GM23338 (cell line): ENCODE measurements around the gene P2RX4. TPM values are rescaled to one million over a fixed set of nuclear protein-coding genes. Genes with fewer than 3 reads are reported as not detected.

Experiments
- ATAC-seq: fragments of 200-7000 bp; cut with Tn5 transposase; 3 replicates; pipeline ENCODE4 v1.9.1; 2020
- DNase-seq: peaks from one replicate; pipeline ENCODE4 v3.0.0-alpha.2; 2015; ENCODE audit warnings: low spot score
- H2AFZ ChIP-seq: fragments of 200-600 bp; sonication (generic); 2 replicates; pipeline ENCODE4 v1.8.0; 2016; ENCODE audit warnings: antibody characterized with exemption, mild to moderate bottlenecking, moderate library complexity
- H3F3A ChIP-seq: fragments of 200-600 bp; sonication (generic); replicated peaks from 2 replicates; pipeline ENCODE4 v1.8.0; 2017; ENCODE audit warnings: antibody characterized with exemption, mixed run types, low read depth
- H3K27ac ChIP-seq: fragments of 200-600 bp; sonication (generic); 2 replicates; pipeline ENCODE4 v1.6.1; 2016; ENCODE audit warnings: low read depth
- H3K27me3 ChIP-seq: fragments of 200-600 bp; sonication (generic); 2 replicates; pipeline ENCODE4 v1.8.0; 2016; ENCODE audit warnings: mild to moderate bottlenecking, mixed run types, moderate library complexity; ENCODE audit not compliant: insufficient read depth
- H3K36me3 ChIP-seq: fragments of 200-600 bp; sonication (generic); 2 replicates; pipeline ENCODE4 v1.8.0; 2016; ENCODE audit warnings: mild to moderate bottlenecking; ENCODE audit not compliant: insufficient read depth
- H3K4me1 ChIP-seq: fragments of 200-600 bp; sonication (generic); 2 replicates; pipeline ENCODE4 v1.8.0; 2016; ENCODE audit warnings: mild to moderate bottlenecking, moderate library complexity; ENCODE audit not compliant: insufficient read depth
- H3K4me2 ChIP-seq: fragments of 200-600 bp; sonication (generic); 2 replicates; pipeline ENCODE4 v1.7.1; 2017; ENCODE audit warnings: mixed run types
- H3K4me3 ChIP-seq: fragments of 200-600 bp; sonication (generic); 2 replicates; pipeline ENCODE4 v1.6.1; 2016; ENCODE audit warnings: mixed run types
- H3K79me2 ChIP-seq: fragments of 200-600 bp; sonication (generic); replicated peaks from 2 replicates; pipeline ENCODE4 v1.8.0; 2017; ENCODE audit warnings: mild to moderate bottlenecking; ENCODE audit not compliant: insufficient read depth
- H3K9me2 ChIP-seq: fragments of 200-600 bp; sonication (generic); 2 replicates; pipeline ENCODE4 v1.8.0; 2017; ENCODE audit not compliant: insufficient read depth
- H4K20me1 ChIP-seq: fragments of 200-600 bp; sonication (generic); replicated peaks from 2 replicates; pipeline ENCODE4 v1.8.0; 2017; ENCODE audit warnings: mild to moderate bottlenecking; ENCODE audit not compliant: insufficient read depth
- H3K27ac Mint-ChIP-seq: 2 replicates; pipeline ENCODE4 v1.8.0; 2020; ENCODE audit warnings: inconsistent platforms, mild to moderate bottlenecking, moderate library complexity, mixed read lengths
- H3K27me3 Mint-ChIP-seq: 3 replicates; pipeline ENCODE4 v1.8.0; 2022; ENCODE audit warnings: low read depth, mild to moderate bottlenecking, moderate library complexity, mixed read lengths, inconsistent platforms; ENCODE audit not compliant: insufficient read depth, poor library complexity
- H3K36me3 Mint-ChIP-seq: 3 replicates; pipeline ENCODE4 v1.8.0; 2021; ENCODE audit warnings: low read depth, mild to moderate bottlenecking, inconsistent platforms, moderate library complexity, mixed read lengths
- H3K4me1 Mint-ChIP-seq: 3 replicates; pipeline ENCODE4 v1.8.0; 2020; ENCODE audit warnings: mild to moderate bottlenecking, inconsistent platforms, mixed read lengths
- H3K4me3 Mint-ChIP-seq: 3 replicates; pipeline ENCODE4 v1.8.0; 2021; ENCODE audit warnings: moderate library complexity, mild to moderate bottlenecking, inconsistent platforms, mixed read lengths
- H3K9me3 Mint-ChIP-seq: 3 replicates; pipeline ENCODE4 v1.8.0; 2020; ENCODE audit warnings: moderate library complexity, mild to moderate bottlenecking, inconsistent platforms, mixed read lengths
- CTCF ChIP-seq, 2 experiments: fragments of 200-600 bp in 1 of 2; sonication (generic) in 1 of 2; conservative IDR thresholded peaks; 2 replicates each; pipeline versions ENCODE4 v1.5.1 to v1.6.1; 2016 to 2017; ENCODE audit warnings: antibody characterized with exemption in 2 of 2, low read depth in 2 of 2, mild to moderate bottlenecking in 2 of 2, moderate library complexity in 1 of 2
- EZH2phosphoT487 ChIP-seq: fragments of 200-600 bp; sonication (generic); IDR thresholded peaks from one replicate; pipeline ENCODE4 v1.8.1; 2018; ENCODE audit warnings: antibody characterized with exemption; ENCODE audit not compliant: unreplicated experiment
- JUNB ChIP-seq: IDR thresholded peaks from one replicate; pipeline ENCODE4 v1.6.1; 2016; ENCODE audit warnings: antibody characterized with exemption; ENCODE audit not compliant: unreplicated experiment
- STAT1 ChIP-seq: IDR thresholded peaks from one replicate; pipeline ENCODE4 v1.6.1; 2016; ENCODE audit warnings: antibody characterized with exemption; ENCODE audit not compliant: unreplicated experiment
- polyA plus RNA-seq: library from polyadenylated mRNA; unstranded; fragments of >200 nt; fragmentation: Nextera tagmentation; extraction: Ambion mirVana; gene quantifications from 2 replicates; pipeline ENCODE4 v1.2.1, GENCODE V29; 2016
- total RNA-seq: library from RNA; depleted of rRNA; stranded (reverse); fragments of >200 nt; shearing (Covaris generic); gene quantifications from 2 replicates; pipeline ENCODE4 v1.2.3, GENCODE V29; 2014
- TF ChIP-seq, protein P1 (sequence below): IDR thresholded peaks from one replicate; pipeline ENCODE4 v1.6.1; 2018; ENCODE audit warnings: antibody characterized with exemption; ENCODE audit not compliant: unreplicated experiment

P2RX4 gene
- total and polyA plus RNA-seq, 2 experiments from 2014 or later: 5.6 to 18.9 TPM

DNA sequence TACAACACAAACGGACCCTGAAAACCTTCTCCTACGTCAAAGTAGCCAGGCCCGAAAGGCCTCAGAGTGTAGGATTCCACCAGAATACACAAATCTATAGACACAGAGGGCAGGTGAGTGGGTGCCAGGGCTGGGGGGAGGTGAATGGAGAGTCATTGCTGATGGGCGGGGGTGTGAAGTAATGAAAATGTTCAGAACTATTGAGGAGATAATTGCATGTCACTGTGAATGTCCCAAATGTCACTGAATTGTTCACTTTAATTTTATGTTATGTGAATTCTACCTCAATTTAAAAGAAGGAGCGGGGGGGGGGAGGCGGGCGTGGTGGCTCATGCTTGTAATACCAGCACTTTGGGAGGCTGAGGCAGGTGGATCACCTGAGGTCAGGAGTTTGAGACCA, 36.0 kb downstream of the P2RX4 start (continued):
- TF ChIP-seq, protein P1, sequence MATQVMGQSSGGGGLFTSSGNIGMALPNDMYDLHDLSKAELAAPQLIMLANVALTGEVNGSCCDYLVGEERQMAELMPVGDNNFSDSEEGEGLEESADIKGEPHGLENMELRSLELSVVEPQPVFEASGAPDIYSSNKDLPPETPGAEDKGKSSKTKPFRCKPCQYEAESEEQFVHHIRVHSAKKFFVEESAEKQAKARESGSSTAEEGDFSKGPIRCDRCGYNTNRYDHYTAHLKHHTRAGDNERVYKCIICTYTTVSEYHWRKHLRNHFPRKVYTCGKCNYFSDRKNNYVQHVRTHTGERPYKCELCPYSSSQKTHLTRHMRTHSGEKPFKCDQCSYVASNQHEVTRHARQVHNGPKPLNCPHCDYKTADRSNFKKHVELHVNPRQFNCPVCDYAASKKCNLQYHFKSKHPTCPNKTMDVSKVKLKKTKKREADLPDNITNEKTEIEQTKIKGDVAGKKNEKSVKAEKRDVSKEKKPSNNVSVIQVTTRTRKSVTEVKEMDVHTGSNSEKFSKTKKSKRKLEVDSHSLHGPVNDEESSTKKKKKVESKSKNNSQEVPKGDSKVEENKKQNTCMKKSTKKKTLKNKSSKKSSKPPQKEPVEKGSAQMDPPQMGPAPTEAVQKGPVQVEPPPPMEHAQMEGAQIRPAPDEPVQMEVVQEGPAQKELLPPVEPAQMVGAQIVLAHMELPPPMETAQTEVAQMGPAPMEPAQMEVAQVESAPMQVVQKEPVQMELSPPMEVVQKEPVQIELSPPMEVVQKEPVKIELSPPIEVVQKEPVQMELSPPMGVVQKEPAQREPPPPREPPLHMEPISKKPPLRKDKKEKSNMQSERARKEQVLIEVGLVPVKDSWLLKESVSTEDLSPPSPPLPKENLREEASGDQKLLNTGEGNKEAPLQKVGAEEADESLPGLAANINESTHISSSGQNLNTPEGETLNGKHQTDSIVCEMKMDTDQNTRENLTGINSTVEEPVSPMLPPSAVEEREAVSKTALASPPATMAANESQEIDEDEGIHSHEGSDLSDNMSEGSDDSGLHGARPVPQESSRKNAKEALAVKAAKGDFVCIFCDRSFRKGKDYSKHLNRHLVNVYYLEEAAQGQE: no peak
- TF ChIP-seq JUNB (no peak), STAT1 (no peak), CTCF (conservative IDR thresholded peaks at IDR 0.05; ENCODE audit: low read depth in 2 of 2) (no peak), EZH2phosphoT487 (no peak)

- Mint-ChIP-seq H3K27ac (no peak overlapping the region), H3K36me3 (peaks cover 34% of the 10 kb centered on the region)
Measured at GRCh38 chr12:121246893-121247557, 37.1 kb downstream of the P2RX4 start.

More at GRCh38 chr12:121246893-121247557, 37.1 kb downstream of the P2RX4 start:
- Histone ChIP-seq H3K4me1 (no peaks in the 10 kb centered on the region), H3K9me2 (no peaks in the 10 kb centered on the region), H3K4me2 (no peak overlapping the region), H3K36me3 (no peaks in the 10 kb centered on the region), H3F3A (no peaks in the 10 kb centered on the region), H3K4me3 (no peak overlapping the region), H2AFZ (no peak overlapping the region), H3K27ac (no peak overlapping the region), H3K27me3 (no peaks in the 10 kb centered on the region), H4K20me1 (no peaks in the 10 kb centered on the region; the same call in 1 of the 2 replicates), H3K79me2 (no peaks in the 10 kb centered on the region)
- DNase-seq (no peak), ATAC-seq (no peak)
- Mint-ChIP-seq H3K4me1 (no peaks in the 10 kb centered on the region), H3K4me3 (no peak overlapping the region), H3K9me3 (no peaks in the 10 kb centered on the region), H3K27me3 (peaks cover 4% of the 10 kb centered on the region)
- peak in 1 of 2 experiments; percentile 11; a peak in 1 of 4 replicates for TF ChIP-seq CTCF (conservative IDR thresholded peaks at IDR 0.05; ENCODE audit: low read depth in 2 of 2)
- TF ChIP-seq EZH2phosphoT487: no peak
